Renal pelvis (tissue), 3 donors: ENCODE data around the gene OR1J4. TPM values are rescaled to one million over a fixed set of nuclear protein-coding genes. Genes with fewer than 3 reads are reported as not detected.

Experiments
- polyA plus RNA-seq, 3 donors: library from polyadenylated mRNA; unstranded; fragments of 120-200 nt; gene quantifications; one replicate each; pipeline ENCODE4 v1.2.1, GENCODE V29; 2013; ENCODE audit not compliant: insufficient read length in 3 of 3

Gene OR1J4
- polyA plus RNA-seq, 3 donors = not detected

Other genes starting within 250 kb of the OR1J4 start
- 1 to 10 TPM; 3.9 to 5.3 (median 4.4) TPM for gene PTGS1, start 148.1 kb upstream of the OR1J4 start, polyA plus RNA-seq
- gene OR1J1, start 41.2 kb upstream of the OR1J4 start, polyA plus RNA-seq = not detected
- not detected for gene OR1J2, start 8.3 kb upstream of the OR1J4 start, polyA plus RNA-seq
- not detected for gene OR1N1, start 8.2 kb downstream of the OR1J4 start, polyA plus RNA-seq
- gene OR1N2, start 34.0 kb downstream of the OR1J4 start, polyA plus RNA-seq = not detected
- under 1 TPM; 0.14 to 0.26 (median 0.25) TPM for gene OR1L8, start 64.2 kb downstream of the OR1J4 start, polyA plus RNA-seq
- gene OR1Q1, start 95.6 kb downstream of the OR1J4 start, polyA plus RNA-seq = not detected
- gene OR1B1, start 138.5 kb downstream of the OR1J4 start, polyA plus RNA-seq = not detected
- not detected for gene OR1L1, start 142.6 kb downstream of the OR1J4 start, polyA plus RNA-seq
- gene OR1L3, start 156.0 kb downstream of the OR1J4 start, polyA plus RNA-seq = not detected
- not detected for gene OR1L4, start 204.8 kb downstream of the OR1J4 start, polyA plus RNA-seq
- not detected for gene OR1L6, start 223.2 kb downstream of the OR1J4 start, polyA plus RNA-seq